Amniotic stem cell (primary cell): Measurements from ENCODE around the gene ZDHHC1.
"Not testable (repeated sequence)": the region's sequence is repeated elsewhere in the genome, so short reads cannot be mapped to it uniquely, and the experiment has no call there.

Source experiments
- DNase-seq: peaks from one replicate; lab custom pipeline; 2025; lab: John Stamatoyannopoulos, UW

ZDHHC1 gene

GRCh38 chr16:67394155-67395104 lies 21.8 kb downstream of the ZDHHC1 start:
- DNase-seq: no peak

GRCh38 chr16:67393788-67394154 lies 22.5 kb downstream of the ZDHHC1 start:
- no peak for DNase-seq

- DNase-seq: peak; percentile 34
Measured at GRCh38 chr16:67393111-67393787, 23.0 kb downstream of the ZDHHC1 start, which contains the start of gene TPPP3. Gene TPPP3 (minus strand): TSS chr16:67393498. CDS start chr16:67391111, 2,387 bp downstream.

- no peak for DNase-seq
Measured at GRCh38 chr16:67392301-67393059, 23.8 kb downstream of the ZDHHC1 start.

- no peak for DNase-seq
Measured at GRCh38 chr16:67391424-67392300, 24.6 kb downstream of the ZDHHC1 start.

- DNase-seq: no peak
Measured at GRCh38 chr16:67390816-67391423, 25.4 kb downstream of the ZDHHC1 start.

GRCh38 chr16:67389911-67390815 lies 26.1 kb downstream of the ZDHHC1 start:
- DNase-seq: no peak

- DNase-seq: no peak
Measured at GRCh38 chr16:67388591-67388990, 27.7 kb downstream of the ZDHHC1 start.

- no peak for DNase-seq
Measured at GRCh38 chr16:67388191-67388590, 28.1 kb downstream of the ZDHHC1 start.

GRCh38 chr16:67387479-67388079 lies 28.7 kb downstream of the ZDHHC1 start:
- no peak for DNase-seq

- DNase-seq: no peak
Measured at GRCh38 chr16:67386861-67387455, 29.3 kb downstream of the ZDHHC1 start.

- no peak for DNase-seq
Measured at GRCh38 chr16:67384778-67385510, 31.3 kb downstream of the ZDHHC1 start.

- DNase-seq: no peak
Measured at GRCh38 chr16:67383284-67383683, 33.0 kb downstream of the ZDHHC1 start.

GRCh38 chr16:67378642-67379041 lies 37.6 kb downstream of the ZDHHC1 start:
- DNase-seq: no peak

- DNase-seq: not testable (repeated sequence)
Measured at GRCh38 chr16:67376012-67376411, 40.3 kb downstream of the ZDHHC1 start.

GRCh38 chr16:67372664-67373063 lies 43.6 kb downstream of the ZDHHC1 start:
- no peak for DNase-seq

- DNase-seq: no peak
Measured at GRCh38 chr16:67370661-67371060, 45.6 kb downstream of the ZDHHC1 start.

GRCh38 chr16:67364600-67365235 lies 51.6 kb downstream of the ZDHHC1 start:
- no peak for DNase-seq
